Dermis blood vessel endothelial cell (primary cell): ENCODE measurements around the gene C14orf119. TPM values are rescaled to one million over a fixed set of nuclear protein-coding genes. Genes with fewer than 3 reads are reported as not detected.

Experiments used
- total RNA-seq: library from RNA; depleted of rRNA; stranded (reverse); fragments of >200 nt; gene quantifications from 2 replicates; pipeline ENCODE4 v1.2.3, GENCODE V29; 2014

Gene C14orf119
- total RNA-seq, 1 donor from 2014 or later = 52.2 TPM

Other genes with a start within 250 kb of the C14orf119 start
- gene LRP10, start 223.8 kb upstream of the C14orf119 start, total RNA-seq = 59.4 and 126 TPM in 2 replicates
- gene REM2, start 212.3 kb upstream of the C14orf119 start, total RNA-seq = 0.09 TPM in 1 of 2 replicates, not detected in the other
- gene RBM23, start 176.4 kb upstream of the C14orf119 start, total RNA-seq = 56.3 and 116 TPM in 2 replicates
- 40.0 and 48.1 TPM in 2 replicates for gene PRMT5, start 166.1 kb upstream of the C14orf119 start, total RNA-seq
- 39.8 and 46.3 TPM in 2 replicates for gene HAUS4, start 138.4 kb upstream of the C14orf119 start, total RNA-seq
- 49.3 and 80.8 TPM in 2 replicates for gene AJUBA, start 113.0 kb upstream of the C14orf119 start, total RNA-seq
- 6.8 and 10.6 TPM in 2 replicates for gene C14orf93, start 85.4 kb upstream of the C14orf119 start, total RNA-seq
- gene PSMB5, start 60.6 kb upstream of the C14orf119 start, total RNA-seq = 271 and 319 TPM in 2 replicates
- not detected in 2 replicates for gene PSMB11, start 53.3 kb upstream of the C14orf119 start, total RNA-seq
- gene CDH24, start 38.0 kb upstream of the C14orf119 start, total RNA-seq = 7.5 and 16.3 TPM in 2 replicates
- gene ACIN1, start 369 bp upstream of the C14orf119 start, total RNA-seq = 65.2 and 76.2 TPM in 2 replicates
- gene CIROP, start 9.5 kb downstream of the C14orf119 start, total RNA-seq = not detected in 2 replicates
- gene CEBPE, start 23.8 kb downstream of the C14orf119 start, total RNA-seq = not detected in 2 replicates
- gene SLC7A8, start 88.2 kb downstream of the C14orf119 start, total RNA-seq = 0.09 TPM in 1 of 2 replicates, not detected in the other
- gene RNF212B, start 142.4 kb downstream of the C14orf119 start, total RNA-seq = not detected in 2 replicates
- 6.5 and 7.2 TPM in 2 replicates for gene HOMEZ, start 190.6 kb downstream of the C14orf119 start, total RNA-seq
- gene PPP1R3E, start 207.4 kb downstream of the C14orf119 start, total RNA-seq = 1.7 and 2.6 TPM in 2 replicates
- gene BCL2L2, start 211.3 kb downstream of the C14orf119 start, total RNA-seq = 10.4 and 13.5 TPM in 2 replicates
- 71.5 and 93.9 TPM in 2 replicates for gene PABPN1, start 226.0 kb downstream of the C14orf119 start, total RNA-seq